Fibroblast of skin of back (primary cell): ENCODE measurements around the gene SHISAL1.
"Not testable (repeated sequence)": the region's sequence is repeated elsewhere in the genome, so short reads cannot be mapped to it uniquely, and the experiment has no call there.

Source experiments
- DNase-seq: peaks from one replicate; pipeline ENCODE4 v3.0.0-alpha.2; 2013

SHISAL1 gene

DNA sequence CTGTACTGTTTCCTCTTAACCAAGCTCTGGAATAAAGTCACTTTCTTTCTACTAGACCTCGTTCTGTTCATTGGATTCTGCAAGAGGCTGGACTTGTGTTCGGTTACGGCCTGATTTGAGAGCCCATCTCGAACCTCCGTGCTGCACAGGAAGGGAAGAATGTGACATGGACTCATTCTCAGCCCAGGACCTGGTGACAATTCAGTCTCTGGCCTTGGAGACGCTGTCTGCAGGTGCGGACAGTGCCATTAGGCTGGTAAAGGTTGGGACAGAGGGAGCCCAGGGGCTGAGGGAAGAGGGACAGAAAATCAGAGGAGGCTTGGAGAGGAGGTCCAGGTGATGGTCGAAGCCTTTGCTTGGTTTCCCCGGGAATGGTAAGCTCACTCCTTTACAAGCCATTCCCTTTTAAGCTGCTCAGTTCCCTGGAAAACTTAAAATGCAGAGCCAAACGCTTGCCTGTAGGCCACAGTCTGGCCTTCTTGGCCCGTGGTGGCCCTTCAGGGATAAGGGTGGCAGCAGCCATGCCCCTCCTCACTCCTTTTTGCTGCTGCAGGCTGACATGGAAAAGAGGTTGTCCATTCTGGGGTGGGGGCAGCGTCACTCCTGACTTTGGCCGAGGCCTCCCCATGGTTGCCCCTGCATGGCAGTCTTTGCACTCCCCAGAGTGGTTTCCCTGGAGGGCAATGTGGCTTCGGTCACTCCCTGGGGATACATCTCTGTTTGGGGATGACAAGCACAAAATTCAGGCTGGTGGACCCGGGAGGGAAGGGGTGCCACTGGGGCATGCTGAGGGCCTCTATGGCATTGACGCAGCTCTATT, 52.3 kb downstream of the SHISAL1 start:
- no peak for DNase-seq

DNA sequence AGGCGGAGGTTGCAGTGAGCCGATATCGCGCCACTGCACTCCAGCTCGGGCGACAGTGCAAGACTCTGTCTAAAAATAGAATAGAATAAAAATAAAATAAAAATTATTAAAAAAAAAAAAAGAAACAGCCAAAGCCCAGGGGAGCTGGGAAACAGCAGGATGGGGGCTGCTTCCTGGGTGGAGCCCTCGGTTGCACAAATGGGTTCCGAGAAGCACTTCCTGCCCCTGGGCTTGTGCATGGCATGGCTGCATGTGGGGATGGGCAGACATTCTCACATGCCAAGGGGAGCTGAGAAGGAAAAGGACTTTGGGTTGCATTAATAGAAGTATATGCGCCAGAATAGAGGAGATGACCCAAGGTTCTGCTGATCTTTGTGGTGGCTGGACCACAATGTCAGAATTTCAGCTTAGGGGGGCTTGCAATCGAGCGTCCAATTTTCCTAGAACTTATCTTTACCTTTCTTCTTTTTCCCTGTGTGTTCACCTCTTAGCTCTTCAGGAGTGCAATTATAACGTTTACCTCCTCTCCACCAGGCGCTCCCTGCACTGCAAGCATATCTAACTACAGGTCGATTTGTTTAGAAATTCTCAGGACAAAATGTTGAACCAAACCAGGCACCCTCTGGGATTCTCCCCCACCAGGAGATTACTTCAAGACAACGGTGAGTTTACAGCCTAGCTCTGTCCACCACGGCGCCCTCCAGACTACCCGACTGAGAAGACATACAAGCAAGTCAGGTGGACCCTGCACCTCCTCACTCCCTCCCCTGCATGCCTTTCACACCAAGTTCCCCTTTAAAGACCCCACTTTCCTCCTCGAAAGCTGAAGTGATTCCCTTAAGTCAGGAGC, 53.2 kb downstream of the SHISAL1 start:
- DNase-seq: no peak

DNA sequence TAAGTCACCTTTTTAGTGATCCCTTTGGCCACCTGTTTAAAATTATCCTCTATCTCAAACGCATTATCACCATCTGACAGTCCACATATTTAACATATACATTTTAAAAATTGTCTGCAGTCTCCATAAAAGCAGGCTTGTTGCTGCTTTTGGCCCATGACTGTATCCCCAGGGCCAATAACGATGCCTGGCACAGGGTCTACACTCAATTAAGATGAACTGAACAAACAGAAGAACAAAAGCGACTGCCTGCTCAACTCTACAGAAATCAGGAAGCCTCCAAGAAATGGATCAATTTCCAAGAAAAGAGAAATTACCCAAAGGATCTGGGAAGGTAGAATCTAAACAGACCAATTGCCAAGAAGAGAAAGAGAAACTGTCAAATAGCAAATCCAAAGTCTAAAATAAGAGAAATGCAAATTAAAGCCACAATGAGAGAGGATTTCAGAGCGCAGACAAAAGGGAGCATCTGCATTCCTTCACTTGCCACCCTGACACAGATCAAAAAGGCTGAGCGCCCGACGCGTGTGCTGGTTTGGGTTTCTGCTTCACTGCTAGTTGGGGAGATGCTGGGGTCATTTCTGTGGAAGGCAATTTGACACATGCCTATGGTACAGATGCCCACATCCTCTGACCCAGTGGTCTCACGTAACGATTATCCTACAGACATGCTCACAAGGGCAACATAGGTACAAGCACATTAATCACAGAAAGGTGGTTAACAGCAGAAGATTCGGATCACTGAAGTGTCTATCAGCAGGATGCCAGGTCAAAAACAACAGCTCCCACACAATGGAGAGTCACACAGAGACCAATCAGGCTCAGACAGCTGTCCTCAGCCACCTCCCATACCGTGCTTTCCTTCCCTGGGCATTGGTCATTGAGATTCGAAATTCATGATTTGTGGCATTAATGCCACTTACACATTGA, 55.9 kb downstream of the SHISAL1 start:
- no peak for DNase-seq

DNA sequence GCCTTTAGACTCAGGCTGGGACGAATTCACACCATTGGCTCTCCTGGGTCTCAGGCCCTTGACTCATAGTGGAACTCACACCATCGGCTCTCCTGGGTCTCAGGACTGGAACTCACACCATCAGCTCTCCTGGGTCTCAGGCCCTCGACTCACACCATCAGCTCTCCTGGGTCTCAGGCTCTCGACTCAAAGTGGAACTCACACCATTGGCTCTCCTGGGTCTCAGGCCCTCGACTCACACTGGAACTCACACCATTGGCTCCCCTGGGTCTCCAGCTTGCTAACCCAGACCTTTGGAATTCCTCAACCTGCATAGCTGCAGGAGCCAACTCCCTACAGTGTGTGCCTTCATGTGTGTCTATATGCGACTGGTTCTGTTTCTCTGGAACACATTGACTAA, 56.7 kb downstream of the SHISAL1 start:
- no peak for DNase-seq

DNA sequence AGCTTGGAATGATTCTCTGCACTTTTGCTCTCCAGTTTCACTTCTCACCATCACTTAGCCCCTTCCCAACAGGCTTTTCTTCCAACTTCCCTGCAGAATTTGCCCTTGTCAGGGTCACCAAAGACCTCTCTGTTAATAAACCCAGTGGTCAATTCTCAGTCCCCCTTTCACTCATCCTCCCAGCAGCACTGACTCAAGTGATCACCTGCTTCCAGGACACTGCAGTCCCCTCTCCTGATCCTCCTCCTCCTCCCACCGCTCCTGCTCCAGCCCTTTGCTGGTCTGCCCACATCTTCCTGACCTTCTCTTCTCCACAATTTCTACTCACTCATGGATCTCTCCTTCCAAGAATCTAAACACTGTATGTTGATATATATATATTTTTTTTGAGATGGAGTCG, 57.9 kb downstream of the SHISAL1 start:
- no peak for DNase-seq

DNA sequence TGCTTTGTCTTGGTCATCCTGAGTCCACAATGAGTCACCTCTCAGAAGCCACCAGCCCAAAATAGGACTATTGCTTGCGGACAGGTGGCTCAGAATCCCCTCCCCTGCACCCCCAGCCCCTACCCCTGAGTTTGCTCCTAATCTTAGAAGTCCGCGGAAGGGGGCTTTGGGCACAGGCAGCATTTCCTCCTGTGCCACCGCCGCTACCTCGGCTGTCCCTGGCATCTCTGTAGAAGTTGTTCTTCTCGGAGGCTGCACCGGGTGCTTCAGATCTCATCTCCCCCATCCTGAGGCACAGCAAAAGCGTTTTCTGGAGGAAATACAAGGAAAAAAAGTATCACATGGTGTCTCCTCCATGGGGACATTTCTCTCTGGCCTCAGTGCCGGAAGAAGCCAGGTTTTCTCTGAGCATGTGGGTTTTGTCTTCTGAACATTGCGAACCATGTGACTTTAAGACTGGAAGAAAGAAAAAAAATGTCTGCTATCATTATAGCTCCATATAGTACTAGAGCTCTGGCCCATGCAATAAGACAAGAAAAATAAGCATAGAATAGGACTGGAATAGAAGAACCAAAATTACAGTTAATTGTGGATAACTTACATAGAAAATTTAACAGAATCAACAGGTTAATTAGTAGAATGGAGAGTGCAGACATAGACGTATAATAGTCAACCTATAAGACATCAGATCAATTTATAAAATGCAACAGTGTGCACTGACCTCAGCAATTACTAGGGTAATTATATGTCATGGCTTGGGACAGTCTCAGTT, 63.2 kb downstream of the SHISAL1 start:
- no peak for DNase-seq

DNA sequence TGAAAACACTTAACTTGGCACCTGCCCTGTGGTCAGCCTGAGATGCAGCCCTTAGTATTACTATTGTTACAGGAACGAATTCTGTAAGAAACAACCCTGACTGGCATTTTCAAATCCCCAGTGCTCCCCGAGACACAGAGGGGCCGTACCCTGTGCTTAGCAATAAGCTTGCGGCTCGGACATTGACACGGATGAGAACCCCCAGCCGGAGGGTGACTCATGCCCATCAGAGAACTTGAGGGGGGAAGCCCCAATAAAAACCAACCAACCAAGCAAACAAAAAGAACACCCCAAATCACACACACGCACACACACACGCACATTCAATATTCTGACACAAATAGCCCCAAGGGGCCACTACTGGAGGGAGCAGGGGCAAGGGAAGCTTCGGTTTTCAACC, 63.8 kb downstream of the SHISAL1 start:
- no peak for DNase-seq

DNA sequence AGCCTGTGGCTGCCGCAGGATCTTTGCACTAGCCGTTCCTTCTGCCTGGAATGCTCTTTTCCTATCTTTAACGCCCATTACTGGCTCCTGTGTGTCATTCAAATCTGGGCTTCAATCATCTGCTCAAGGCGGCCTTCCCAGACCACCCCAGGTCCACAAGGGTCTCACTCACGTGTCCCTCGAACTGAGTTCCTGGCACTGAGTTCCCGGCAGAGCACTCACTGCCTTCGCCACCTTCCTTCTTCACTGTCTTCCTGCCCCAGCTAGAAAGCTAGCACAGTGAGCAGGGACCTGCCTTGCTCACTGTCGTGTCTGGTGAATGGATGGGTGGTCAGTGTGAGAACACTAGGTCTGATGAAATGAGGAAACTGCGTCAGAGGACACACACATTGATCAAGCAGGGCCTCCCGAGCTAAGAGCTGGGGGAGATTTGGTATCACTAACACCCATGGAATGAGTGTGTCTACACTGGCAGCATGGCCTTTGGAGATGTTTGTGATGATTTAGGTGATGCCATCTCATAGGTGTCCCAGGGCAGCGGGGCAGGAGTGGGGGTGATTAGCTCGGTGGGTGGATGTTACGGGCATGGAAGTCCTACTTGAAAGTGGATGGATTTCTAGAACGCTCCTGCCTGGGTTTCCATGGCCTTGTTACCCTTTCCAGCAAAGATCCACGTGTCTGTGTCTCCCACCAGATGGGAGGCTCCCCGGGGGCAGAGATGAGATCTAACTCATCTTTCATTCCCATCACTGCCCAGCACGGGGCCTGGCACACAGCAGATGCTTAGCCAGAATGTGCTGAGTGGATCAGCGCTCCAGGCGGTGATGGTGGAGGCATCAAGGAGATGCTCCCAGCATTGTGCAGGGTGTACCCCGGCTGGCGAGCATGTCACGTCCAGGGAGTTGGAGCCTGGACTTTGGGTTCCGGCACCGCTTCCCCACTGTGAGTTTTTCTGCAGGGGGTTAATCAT, 64.5 kb downstream of the SHISAL1 start:
- no peak for DNase-seq

DNA sequence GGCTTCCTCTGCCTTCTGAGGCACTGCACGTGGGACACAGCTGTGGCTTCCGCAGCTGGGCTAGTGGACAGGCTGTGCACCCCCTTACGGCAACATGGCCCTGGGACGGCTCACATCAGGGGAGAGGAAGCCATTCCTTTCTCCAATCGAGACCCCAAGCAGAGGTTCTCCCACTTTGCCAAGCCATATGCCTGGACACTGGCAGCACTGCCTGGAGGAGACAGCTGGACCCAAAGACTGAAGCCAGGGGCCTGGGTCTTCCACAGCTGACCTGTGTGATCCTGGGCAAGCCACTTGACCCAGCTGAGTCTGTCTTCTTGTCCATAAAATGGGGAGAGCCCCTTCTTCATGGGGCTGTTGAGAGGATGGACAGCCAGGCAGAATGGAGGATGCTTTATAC, 65.4 kb downstream of the SHISAL1 start:
- no peak for DNase-seq

DNA sequence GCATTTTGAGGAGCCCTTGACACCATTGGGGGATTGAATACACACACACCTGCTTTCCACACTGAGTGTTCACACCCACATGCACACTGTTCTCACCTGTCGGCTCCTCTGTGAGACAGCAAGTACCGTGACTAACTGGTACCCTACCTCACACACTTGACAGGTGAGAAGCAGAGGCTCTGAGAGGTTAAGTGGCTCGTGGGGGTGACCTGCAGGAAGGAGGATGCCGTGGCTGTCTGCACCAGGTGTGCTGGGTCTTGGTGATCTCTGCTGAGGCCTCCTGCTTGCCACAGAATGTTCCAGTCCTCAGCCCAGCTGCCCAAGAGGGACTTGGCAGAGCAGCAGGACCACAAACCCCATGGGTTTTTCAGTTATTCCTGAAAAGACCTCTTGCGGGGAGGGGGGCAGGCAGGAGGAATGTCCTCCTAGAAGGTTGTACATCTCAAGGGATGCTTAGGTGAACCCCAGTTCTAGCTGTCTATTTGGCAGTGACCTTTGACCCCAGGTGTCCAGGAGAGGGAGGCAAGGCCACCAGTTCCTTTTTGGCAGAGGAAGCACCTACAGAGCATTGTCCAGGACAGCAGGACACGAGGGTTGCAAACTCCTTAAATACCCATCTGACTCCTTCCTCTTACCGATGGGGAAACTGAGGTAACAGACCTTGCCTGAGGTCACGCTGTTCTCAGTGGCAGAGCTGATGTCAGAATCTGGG, 66.0 kb downstream of the SHISAL1 start:
- DNase-seq: no peak

DNA sequence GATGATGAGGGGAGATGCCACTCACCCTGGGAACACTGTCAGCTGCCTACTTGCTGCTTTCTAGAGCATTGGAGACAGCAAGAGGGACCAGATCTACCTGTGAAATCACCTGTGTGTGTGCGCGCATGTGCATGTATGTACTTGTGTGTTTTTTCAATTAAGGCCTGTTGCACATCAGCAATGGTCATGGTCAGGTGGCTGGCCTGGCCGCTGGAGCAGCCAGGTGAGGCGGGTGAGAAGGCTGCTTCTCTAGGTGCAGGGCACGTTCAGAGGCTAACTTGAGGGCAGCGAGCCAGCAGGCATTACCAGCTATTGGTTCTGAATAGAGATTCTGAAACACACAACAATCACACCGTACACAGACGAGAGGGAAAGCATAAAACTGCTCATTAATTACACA, 66.9 kb downstream of the SHISAL1 start:
- no peak for DNase-seq

DNA sequence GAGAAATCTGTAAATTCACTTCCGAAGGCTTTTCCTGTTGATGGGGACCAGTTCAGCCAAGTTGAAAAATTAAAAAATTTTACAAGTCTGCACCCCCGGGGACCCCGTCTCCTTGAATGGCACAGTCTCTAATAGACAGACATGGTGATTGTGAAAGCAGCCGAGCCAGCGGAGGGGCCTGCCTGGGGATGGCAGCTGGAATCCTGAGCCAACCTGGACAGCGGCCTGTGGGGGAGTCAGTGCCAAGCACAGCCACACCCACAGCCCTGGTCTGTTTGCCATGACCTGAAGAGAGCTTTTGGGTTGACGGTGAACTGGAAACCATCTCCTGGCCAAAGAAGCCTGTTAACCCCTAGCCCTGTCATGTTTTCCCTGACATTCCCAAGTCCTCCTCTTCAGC, 67.3 kb downstream of the SHISAL1 start:
- no peak for DNase-seq

DNA sequence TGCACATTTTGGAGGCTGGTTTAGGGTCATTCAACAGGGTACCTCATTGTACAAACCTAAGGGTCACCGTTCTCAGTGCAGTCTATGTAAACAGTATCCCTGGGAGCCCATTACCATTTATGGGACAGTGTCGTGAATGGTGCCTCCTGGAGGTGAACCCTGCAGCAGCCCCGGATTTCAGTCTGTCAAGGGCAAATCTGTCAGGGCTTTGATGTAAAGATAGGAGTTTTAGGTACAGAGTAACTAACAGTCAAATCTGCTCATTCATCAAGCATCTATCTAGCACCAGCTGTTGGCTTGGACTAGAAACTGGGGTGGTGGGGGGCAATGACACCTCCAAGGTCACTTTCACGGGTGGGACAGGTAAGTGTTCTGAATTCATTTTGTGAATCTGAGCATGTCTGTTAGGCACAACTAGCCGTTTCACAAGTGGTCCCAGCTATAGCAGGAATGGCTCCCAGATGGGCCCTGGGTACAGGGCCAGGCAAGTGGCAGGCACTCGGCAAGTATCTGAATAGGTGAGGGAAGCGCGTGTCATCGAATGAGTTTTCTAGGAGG, 68.4 kb downstream of the SHISAL1 start:
- DNase-seq: no peak

DNA sequence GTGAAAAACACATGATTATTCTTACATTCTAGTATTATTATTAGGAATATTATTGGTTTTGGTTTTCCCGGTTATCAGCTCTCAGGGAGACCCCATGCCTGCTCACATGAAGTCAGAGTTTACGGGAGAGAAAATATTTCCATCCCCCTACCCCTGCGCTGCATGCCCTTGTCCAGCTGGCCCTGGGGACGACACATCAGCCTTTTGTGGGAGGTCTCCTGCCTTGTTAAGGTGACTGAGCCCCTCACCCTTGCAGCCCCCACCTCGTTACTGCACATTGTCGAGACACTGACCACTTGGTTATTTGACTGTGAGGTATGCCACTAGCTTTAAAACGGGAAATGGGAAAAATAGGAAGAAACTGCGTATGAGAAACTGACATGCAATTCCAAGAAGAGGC, 69.0 kb downstream of the SHISAL1 start:
- DNase-seq: no peak

DNA sequence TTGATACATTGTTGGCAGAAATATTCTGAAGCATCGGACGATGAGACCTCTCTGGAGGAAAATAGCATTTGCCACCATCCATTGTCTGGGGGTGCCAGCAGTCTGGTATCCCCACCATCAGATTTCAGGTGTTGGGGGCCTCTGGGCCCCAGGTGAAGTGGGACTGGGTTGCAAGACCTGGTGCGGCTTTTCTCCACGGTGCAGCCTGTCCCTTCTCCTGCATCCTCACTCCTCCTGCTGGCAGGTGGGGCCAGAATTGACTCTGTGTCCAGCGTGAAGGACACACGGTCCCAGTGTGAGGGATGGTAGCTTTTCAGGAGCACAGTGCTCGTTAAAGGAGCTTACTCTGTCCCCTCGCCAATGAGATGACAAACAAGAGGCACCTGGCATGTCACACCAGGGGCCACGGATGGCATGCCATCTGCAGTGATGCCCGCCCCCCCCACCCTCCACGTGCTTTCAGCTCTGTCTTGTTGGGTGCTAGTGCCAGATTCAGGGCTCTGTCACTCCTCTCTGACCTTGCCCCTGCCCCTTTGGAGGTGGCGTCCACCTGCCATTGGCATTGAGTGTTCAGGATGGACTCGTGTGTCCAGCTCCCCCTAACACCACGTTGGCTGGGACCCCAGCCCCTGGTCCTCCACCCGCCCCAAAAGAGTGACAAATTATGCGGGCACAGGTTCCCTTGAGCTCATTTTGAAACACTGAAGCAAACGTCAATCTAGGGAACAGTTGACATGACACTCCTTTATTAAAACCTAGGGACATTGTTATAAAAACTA, 69.6 kb downstream of the SHISAL1 start:
- no peak for DNase-seq

DNA sequence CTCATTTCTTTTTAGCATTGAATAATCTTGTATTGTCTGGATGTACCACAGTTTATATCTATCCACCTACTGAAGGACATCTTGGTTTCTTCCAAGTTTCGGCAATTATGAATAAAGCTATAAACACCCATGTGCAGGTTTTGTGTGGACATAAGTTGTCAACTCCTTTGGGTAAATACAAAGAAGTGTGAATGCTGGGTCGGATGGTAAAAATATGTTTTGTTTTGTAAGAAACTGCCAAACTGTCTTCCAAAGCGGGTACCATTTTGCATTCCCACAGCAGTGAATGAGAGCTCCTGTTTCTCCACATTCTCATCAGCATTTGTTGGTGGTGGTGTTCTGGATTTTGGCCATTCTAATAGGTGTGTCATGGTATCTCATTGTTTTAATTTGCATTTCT, 71.6 kb downstream of the SHISAL1 start:
- DNase-seq: not testable (repeated sequence)

DNA sequence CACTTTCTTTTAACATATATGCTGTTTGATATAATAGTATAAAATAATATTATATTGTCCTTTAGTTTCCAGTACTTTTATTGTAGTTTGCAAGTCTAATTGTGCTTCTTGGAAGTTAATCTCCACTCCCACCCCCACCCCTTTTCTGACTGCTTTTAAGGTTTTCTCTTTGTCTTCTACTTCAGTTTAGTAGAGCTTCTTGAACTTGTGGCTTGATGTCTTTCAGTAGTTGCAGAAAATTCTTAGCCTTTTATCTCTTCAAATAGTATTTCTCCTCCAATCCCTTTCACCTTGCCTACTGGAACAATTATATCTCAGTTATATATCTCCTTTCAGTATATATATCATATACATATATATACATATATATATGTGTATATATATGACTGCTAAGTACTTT, 75.5 kb downstream of the SHISAL1 start:
- DNase-seq: no peak

DNA sequence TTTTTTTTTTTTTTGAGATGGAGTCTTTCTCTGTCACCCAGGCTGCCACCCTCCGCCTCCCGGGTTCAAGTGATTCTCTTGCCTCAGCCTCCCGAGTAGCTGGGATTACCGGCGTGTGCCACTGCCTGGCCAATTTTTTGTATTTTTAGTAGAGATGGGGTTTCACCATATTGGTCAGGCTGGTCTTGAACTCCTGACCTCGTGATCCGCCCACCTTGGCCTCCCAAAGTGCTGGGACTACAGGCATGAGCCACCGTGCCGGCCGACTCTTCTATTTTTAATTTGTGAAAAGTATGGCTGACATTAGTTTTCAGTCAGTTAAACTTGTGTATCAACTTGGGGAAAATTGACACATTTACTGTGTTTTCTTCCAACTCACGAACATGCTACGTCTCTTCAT, 78.4 kb downstream of the SHISAL1 start:
- not testable (repeated sequence) for DNase-seq

DNA sequence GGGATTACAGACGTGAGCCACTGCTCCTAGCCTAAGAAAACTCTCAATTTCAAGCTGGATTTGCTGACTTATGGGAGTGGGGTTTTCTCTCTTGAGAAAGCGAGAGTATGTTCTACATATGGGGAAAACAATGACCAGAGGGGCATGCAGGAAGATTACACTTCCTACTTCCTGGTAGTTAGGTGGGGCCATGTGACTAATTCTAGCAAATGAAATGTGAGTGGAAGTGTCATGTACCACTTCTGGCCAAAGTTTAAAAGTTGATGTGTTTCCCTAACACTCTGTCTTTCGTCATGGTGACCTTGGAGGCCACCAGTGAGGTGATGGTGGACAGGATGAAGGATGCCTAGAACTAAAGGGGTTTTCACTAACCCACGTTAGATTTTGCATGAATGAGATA, 81.5 kb downstream of the SHISAL1 start:
- DNase-seq: no peak
